A673 (cell line): ENCODE data around the gene ZFPM1. TPM values are rescaled to one million over a fixed set of nuclear protein-coding genes. Genes with fewer than 3 reads are reported as not detected.

Experiments used
- BruUV-seq: library from RNA; stranded (reverse); fragments of 400-500 nt; replicated peaks from 2 replicates; lab custom pipeline; 2021; lab: Mats Ljungman, UMichigan
- CTCF ChIA-PET: fragments of 300-600 bp; sonication (Branson Sonifier 250); formaldehyde crosslinking; loops from one replicate; lab custom pipeline; 2022; ENCODE audit warnings: antibody characterized with exemption; lab: Charles Lee
- POLR2A ChIA-PET: fragments of 300-600 bp; sonication (Branson Sonifier 250); formaldehyde crosslinking; loops from one replicate; lab custom pipeline; 2022; ENCODE audit warnings: antibody characterized with exemption; ENCODE audit not compliant: low non-redundant PET; lab: Charles Lee
- DNase-seq: peaks from one replicate; pipeline ENCODE4 v3.0.0-alpha.2; 2015; ENCODE audit warnings: low spot score
- H3K27ac ChIP-seq: fragments of 200-600 bp; sonication (generic); 2 replicates; pipeline ENCODE4 v1.5.1; 2016; ENCODE audit warnings: mixed run types, low read depth, mild to moderate bottlenecking, mixed read lengths, antibody characterized with exemption, low read length; ENCODE audit not compliant: poor library complexity, severe bottlenecking
- H3K27me3 ChIP-seq: fragments of 200-600 bp; sonication (generic); replicated peaks from 2 replicates; pipeline ENCODE4 v1.6.1; 2017; ENCODE audit warnings: mixed run types, low read depth, mild to moderate bottlenecking, mixed read lengths, antibody characterized with exemption, low read length; ENCODE audit not compliant: insufficient read depth, poor library complexity
- H3K36me3 ChIP-seq: fragments of 200-600 bp; sonication (generic); 2 replicates; pipeline ENCODE4 v1.6.1; 2016; ENCODE audit warnings: mixed run types, mild to moderate bottlenecking, mixed read lengths, antibody characterized with exemption, low read length; ENCODE audit not compliant: insufficient read depth, poor library complexity, severe bottlenecking
- H3K4me1 ChIP-seq: fragments of 200-600 bp; sonication (generic); 2 replicates; pipeline ENCODE4 v1.6.1; 2017; ENCODE audit warnings: mixed run types, mild to moderate bottlenecking, mixed read lengths, antibody characterized with exemption, low read length; ENCODE audit not compliant: insufficient read depth, poor library complexity, severe bottlenecking
- H3K4me3 ChIP-seq: fragments of 200-600 bp; sonication (generic); 2 replicates; pipeline ENCODE4 v1.5.1; 2016; ENCODE audit warnings: low read depth, mixed run types, mild to moderate bottlenecking, mixed read lengths, low read length; ENCODE audit not compliant: poor library complexity, severe bottlenecking
- H3K9me3 ChIP-seq: fragments of 200-600 bp; sonication (generic); 2 replicates; pipeline ENCODE4 v1.6.1; 2016; ENCODE audit warnings: mixed run types, low read depth, mild to moderate bottlenecking, mixed read lengths, antibody characterized with exemption, low read length; ENCODE audit not compliant: poor library complexity, severe bottlenecking
- EZH2 ChIP-seq: fragments of 200-600 bp; sonication (generic); IDR thresholded peaks from 2 replicates; pipeline ENCODE4 v1.6.1; 2017; ENCODE audit warnings: borderline replicate concordance, low read depth, mild to moderate bottlenecking, mixed read lengths, antibody characterized with exemption, low read length; ENCODE audit not compliant: poor library complexity, severe bottlenecking
- intact Hi-C: fragments of 100-400 bp; cut with micrococcal nuclease; formaldehyde crosslinking; loops from one replicate; pipeline ENCODE4 v1.10.0; 2022; ENCODE audit not compliant: unreplicated experiment
- total RNA-seq: library from RNA; stranded (reverse); gene quantifications from 2 replicates; pipeline ENCODE4 v1.2.3, GENCODE V29; 2021
- TF ChIP-seq, protein P1 (sequence below): fragments of 300-800, 200-600 bp; sonication (generic); conservative IDR thresholded peaks from 2 replicates; pipeline ENCODE4 v1.5.1; 2017; ENCODE audit warnings: low read depth, mild to moderate bottlenecking, antibody characterized with exemption, low read length, moderate library complexity, mixed read lengths

ZFPM1 gene
- total RNA-seq, 1 experiment from 2014 or later: 5.6 TPM

DNA sequence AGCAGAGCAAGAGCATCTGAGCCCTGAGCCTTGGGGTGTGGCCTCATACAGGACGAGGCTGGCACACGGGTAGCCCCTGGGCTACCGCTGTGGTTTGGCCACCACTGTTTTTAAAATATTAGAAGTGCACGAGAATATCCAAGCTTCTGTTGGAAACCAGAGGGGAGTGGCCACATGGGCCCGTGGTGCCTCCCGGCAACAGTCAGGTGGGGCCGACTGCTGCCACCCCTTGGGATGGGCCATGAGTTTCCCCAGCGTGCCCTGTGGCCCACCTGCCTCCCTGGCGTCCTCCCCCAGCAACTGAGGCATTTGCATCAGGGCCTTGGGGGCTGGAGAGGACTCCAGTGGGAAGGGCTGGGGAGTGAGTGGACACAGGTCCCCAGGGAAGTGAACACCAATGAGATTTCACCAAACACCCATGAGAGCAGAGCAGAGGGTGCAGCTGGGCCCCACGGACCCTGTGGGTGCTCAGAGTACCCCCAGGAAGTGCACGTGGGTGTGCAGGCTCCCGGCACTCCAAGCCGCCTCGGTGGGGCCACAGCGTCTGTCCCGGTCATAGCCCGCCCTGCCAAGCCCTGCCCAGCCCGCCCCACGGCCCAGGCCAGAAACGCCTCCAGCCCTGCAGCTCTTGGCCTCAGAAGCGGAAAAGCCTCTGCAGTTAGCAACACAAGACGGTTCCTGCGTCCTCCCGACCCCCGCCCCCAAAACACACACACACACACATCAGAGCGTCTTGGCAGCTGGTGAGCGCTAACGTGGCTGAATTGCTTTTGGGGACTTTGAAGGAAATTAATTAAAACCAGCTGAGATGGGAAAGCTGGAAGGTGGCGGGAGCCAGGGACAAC lies 47.6 kb upstream of the ZFPM1 start:
- Histone ChIP-seq H3K27ac (no peak overlapping the region), H3K9me3 (no peaks in the 10 kb centered on the region), H3K4me3 (no peak overlapping the region), H3K36me3 (no peaks in the 10 kb centered on the region), H3K4me1 (no peaks in the 10 kb centered on the region), H3K27me3 (peaks cover 8% of the 10 kb centered on the region)
- no TSS peak for BruUV-seq
- intact Hi-C loops: no loop called here
- DNase-seq: no peak
- CTCF ChIA-PET: interaction anchor here (0.6 kb wide), 1 partner anchor 155 kb away, joined by 3 read pairs; no protein-coding TSS in a partner anchor
- POLR2A ChIA-PET: no interaction called here
- TF ChIP-seq EZH2: no peak
- TF ChIP-seq, protein P1, sequence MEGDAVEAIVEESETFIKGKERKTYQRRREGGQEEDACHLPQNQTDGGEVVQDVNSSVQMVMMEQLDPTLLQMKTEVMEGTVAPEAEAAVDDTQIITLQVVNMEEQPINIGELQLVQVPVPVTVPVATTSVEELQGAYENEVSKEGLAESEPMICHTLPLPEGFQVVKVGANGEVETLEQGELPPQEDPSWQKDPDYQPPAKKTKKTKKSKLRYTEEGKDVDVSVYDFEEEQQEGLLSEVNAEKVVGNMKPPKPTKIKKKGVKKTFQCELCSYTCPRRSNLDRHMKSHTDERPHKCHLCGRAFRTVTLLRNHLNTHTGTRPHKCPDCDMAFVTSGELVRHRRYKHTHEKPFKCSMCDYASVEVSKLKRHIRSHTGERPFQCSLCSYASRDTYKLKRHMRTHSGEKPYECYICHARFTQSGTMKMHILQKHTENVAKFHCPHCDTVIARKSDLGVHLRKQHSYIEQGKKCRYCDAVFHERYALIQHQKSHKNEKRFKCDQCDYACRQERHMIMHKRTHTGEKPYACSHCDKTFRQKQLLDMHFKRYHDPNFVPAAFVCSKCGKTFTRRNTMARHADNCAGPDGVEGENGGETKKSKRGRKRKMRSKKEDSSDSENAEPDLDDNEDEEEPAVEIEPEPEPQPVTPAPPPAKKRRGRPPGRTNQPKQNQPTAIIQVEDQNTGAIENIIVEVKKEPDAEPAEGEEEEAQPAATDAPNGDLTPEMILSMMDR: no peak

DNA sequence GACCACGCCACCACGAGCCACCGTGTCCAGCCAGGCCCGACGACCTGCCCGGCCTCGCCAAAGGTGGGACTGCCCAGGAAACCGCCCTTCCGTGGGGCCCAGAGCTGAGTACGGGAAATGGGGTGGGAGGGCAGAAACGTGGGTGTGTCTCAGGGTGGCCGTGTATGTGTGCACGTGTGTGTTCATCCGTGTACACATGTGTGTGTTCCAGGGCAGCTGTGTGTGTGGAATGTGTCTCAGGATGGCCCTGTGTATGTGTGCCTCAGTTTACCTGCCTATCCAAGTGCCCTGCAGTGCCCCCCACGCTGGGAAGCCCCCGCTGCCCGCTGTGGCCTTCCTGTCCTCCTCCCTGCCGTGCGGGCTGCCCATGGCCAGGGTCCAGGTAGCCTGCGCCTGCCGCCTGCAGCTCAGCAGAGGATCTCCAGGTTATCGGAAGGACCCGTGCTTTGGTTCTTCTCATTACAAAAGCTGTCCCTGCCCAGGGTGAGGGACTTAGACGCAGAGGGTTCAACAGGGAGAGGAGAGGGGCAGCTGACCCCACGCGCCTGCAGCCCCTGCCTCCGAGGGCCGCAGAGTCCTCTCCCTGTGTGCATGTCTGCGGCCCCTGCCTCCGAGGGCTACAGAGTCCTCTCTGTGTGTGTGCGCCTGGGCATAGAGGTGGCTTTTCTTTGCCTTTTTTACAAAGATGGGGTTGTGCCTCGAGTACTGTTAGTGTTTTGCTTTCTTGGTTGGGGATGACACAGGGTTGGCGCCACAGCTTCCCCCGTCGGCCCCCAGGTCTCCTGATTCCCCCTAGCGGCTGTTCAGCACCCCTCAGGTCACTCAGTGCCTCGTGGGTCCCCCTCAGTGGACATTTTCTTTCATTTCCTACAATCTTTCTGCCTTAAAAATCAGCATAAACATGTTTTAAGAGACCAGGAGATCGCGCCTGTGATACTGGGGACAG lies 46.7 kb upstream of the ZFPM1 start:
- TF ChIP-seq, protein P1: no peak
- TF ChIP-seq EZH2: no peak
- H3K9me3 ChIP-seq: no peaks in the 10 kb centered on the region
- no peaks in the 10 kb centered on the region for H3K4me1 ChIP-seq
- H3K36me3 ChIP-seq: no peaks in the 10 kb centered on the region
- peaks cover 8% of the 10 kb centered on the region for H3K27me3 ChIP-seq
- H3K27ac ChIP-seq: no peak overlapping the region
- intact Hi-C loops: no loop called here
- H3K4me3 ChIP-seq: no peak overlapping the region
- POLR2A ChIA-PET: no interaction called here
- DNase-seq: no peak
- no TSS peak for BruUV-seq
- CTCF ChIA-PET: no interaction called here

DNA sequence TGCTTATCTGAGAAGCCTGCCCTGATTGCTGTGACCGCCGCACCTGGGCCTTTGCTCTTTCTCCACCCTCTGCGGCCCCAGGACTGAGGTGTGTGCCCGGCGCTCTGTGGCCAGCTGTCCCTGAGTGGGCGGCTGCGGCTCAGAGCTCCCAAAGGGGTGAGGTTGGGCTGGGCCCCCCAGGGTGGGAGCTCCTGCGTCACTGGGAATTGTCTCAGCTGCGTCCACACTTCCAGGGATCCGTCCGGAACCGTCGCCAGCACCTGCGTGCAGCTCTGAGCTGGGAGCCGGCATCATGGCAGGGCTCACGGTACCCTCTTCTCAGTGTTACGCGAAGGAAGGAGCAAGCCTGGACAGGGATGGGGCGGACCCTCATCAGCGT lies 46.0 kb upstream of the ZFPM1 start:
- intact Hi-C loops: no loop called here
- Histone ChIP-seq H3K27ac (no peak overlapping the region), H3K9me3 (no peaks in the 10 kb centered on the region), H3K4me3 (no peak overlapping the region), H3K36me3 (no peaks in the 10 kb centered on the region), H3K27me3 (peaks cover 8% of the 10 kb centered on the region), H3K4me1 (no peaks in the 10 kb centered on the region)
- POLR2A ChIA-PET: no interaction called here
- no TSS peak for BruUV-seq
- CTCF ChIA-PET: no interaction called here
- DNase-seq: no peak
- no peak for TF ChIP-seq EZH2
- TF ChIP-seq, protein P1: no peak
